ENCODE data around the gene CRISP1.
"Not testable (repeated sequence)": the region's sequence is repeated elsewhere in the genome, so short reads cannot be mapped to it uniquely, and the experiment has no call there.

CRISP1 gene, protein sequence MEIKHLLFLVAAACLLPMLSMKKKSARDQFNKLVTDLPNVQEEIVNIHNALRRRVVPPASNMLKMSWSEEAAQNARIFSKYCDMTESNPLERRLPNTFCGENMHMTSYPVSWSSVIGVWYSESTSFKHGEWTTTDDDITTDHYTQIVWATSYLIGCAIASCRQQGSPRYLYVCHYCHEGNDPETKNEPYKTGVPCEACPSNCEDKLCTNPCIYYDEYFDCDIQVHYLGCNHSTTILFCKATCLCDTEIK

DNA sequence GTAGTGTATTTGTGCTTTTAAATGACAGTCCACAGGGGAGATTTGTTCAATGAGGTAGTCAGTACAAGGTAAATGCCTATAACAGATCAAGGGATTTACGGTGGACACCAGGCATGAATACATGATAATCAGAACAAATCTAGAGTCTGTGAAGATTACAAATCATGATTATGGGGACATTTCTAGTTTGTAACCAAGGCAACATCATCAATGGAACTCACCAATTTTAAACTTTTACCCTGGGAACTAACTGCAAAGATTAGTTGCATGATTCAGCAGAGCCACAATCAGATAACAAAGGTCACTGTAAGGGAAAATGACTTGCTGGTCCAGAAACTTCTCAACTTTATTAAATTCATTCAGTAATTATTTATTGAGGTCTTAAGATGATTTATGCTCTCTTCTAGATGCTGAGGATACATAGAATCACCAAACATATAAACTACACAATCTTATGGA, at the start of gene CRISP1:
TSS of gene CRISP1 (minus strand) at position 51 of the 459 bp plus-strand sequence. CDS start 9,135 bp downstream, outside the sequence.
- no peak for DNase-seq (ENCODE audit: low read depth)

DNA sequence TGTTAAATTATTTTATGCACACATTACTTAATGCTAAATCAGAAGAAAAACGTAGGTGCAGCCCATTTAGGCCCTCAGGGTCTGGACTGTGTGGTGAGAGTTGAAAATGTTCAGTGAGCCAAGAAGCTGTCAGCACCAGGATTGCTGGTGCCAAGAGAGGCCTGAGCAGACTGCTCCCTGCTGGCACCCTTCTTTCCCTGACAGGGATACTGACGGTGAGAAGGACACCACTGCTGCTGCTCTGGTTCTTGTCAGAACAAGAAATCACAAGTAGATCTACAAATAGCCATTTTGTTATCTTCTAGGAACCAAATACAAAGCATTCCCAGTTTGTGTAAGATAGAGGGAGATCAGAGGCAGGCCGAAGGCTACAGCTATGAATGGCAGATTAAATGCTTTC, 48.7 kb upstream of the CRISP1 start:
- DNase-seq (ENCODE audit: low read depth): no peak

DNA sequence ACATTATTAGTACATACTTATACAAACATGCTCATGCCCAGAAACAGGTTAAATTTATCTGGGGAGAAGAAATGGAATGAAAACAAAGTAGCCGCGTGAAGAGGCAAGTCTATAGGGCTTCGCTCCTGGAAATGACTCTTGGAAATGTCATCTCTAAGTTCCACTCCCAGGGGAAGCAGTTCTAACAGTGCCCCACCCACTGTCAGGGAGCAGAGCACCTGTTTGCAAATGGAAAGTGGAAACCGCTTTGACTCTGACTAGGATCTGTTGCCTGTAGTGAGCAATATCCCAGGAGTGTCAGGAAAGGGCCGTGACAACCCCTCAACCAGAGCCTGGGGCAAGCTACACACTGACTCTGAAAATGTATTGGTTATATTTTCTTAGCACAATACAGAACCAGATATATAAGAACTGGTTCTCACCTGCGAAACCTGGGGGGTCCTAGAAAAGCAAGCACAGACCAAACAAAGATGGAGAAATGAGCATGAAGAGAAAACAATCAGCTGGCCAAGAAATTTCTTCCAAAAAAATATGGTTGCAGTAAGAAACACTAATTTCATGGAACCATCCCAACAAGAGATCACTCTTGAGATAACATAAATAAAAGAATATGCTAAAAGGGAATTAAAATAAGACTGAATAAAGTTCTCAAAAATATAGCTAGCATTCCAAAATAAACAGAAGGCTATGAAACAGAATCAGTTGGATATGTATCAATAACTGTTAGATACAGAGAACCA, 47.5 kb upstream of the CRISP1 start:
- DNase-seq (ENCODE audit: low read depth): no peak

DNA sequence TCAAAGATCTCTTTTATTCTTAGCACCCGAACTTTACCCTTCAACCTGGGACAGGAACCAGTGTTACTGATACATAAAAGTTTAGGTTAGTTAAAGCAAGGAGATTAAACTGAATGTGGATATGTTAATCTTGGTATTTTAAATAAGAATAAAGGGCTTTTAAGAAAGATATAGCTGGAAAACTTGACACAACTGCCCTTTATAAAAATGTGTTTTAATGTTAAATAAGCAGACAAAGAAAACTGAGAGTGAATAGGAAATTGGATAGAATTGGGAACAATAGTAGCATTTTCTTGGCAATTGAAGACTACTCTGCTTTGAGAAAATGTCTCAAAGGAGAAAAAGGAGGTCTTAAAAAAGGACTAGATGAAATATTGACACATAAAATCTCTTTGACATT, 45.9 kb upstream of the CRISP1 start:
- no peak for DNase-seq (ENCODE audit: low read depth)

DNA sequence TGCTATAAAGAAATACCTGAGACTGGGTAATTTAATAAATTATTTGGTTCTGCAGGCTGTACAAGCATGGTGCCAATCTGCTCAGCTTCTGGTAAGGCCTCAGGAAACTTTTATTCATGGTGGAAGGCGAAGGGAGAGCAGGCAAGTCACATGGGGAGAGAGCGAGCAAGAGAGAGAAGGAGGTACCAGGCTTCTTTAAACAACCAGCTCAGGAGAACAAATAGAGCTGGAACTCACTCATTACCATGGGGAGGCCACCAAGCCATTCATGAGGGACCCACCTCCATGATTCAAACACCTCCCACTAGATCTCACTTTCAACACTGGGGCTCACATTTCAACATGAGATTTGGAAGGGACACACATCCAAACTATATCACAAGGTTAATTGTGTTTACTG, 44.9 kb upstream of the CRISP1 start:
- DNase-seq (ENCODE audit: low read depth): no peak

DNA sequence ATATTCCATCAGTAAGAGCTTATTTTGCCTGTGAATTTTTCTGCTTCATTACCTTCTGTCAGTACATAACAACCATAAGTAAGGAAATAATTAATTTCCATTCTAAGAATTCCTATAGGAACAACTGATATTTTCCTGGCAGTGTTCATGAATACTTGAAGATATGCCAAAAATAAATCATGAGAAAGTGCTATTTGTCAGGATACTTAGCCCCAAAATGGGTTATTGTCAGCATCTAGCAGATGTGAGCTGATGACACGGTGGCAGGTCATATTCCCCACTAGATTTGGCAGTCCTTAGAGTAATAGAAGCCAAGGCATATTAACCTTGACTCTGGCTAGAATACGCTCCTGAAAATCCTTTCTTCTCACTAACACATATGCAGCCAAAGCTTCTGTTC, 43.2 kb upstream of the CRISP1 start:
- DNase-seq (ENCODE audit: low read depth): no peak

DNA sequence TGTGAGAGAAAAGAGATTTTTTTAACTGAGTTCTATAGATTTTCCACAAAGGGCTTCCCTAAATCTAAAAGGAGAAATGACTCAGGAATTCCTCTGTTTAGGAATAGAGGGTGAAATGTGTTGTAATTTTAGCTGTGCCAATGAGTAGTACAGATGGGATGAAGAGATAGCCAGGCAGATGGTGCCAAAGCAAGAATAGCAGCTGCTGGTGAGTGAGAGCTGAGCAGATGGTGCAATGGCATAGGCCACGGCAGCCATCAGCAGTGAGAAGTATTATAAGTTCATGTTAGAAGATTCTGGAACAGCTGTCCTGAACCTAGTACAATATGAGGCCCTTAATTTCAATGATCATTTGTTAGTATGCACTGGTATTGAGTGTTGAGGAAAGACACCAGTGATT, 40.2 kb upstream of the CRISP1 start:
- no peak for DNase-seq (ENCODE audit: low read depth)

DNA sequence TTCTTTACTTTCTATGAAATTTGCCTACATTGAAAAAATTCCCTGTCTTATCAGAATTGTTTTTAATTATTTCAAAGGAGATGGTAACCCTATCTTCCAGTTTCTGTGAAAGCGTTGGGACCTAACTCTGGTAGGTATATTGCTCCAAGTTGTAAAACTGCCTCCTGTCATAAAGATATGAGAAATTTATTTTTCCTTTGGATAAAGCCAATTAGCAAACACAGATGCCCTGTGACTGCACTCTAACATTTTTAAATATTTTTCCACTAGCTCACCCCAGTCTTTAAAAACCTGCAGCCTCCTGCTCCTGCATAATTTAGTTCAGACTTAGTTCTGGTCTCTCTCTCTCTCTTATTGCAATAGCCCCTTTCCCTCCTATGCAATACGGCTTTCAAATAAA, 39.0 kb upstream of the CRISP1 start:
- no peak for DNase-seq (ENCODE audit: low read depth)

DNA sequence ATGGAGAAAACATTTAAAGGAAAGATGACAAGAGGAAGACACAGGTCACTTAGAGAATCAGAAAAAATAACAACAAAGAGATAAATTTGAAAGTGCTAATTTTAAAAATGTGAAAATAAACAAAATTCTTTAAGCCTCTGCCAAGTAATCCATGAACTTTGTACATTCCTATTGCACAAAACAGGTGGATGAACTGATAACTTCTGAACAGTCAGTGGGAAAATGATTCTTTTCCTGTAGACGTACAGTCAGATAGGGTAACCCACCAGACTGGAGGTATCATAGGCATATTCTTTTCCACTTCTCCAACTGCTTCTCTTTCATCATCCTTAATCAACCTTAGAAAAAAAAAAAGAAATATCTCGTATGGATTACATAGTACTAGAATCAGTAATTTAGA, 36.5 kb upstream of the CRISP1 start:
- DNase-seq (ENCODE audit: low read depth): no peak

DNA sequence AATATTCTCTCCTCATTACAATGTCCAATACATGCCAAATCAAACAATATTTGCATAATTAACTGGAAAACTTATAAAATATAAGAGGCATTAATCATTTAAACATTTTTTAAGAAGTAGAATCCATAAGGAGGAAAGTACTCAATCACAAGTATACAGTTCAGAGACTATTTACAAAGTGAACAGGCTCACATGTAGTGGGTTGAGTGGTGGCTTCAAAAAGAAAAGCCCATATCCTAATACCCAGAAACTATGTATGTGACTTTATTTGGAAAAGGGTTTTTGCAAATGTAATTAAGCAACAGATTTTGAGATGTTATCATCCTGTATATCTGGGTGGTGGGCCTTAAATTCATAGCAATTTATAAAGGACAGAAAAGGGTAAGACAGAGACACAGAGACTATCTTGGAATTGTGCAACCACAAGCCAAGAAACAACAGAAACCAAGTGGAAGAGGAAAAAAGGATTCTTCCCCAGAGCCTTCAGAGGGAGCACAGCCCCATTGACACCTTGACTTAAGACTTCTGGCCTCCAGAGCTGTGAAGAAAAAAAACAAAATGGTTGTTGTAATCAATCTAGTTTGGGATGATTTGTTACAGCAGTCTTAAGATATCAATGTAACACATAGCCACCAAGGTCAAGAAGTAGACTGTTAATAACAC, 32.7 kb upstream of the CRISP1 start:
- DNase-seq (ENCODE audit: low read depth): no peak

DNA sequence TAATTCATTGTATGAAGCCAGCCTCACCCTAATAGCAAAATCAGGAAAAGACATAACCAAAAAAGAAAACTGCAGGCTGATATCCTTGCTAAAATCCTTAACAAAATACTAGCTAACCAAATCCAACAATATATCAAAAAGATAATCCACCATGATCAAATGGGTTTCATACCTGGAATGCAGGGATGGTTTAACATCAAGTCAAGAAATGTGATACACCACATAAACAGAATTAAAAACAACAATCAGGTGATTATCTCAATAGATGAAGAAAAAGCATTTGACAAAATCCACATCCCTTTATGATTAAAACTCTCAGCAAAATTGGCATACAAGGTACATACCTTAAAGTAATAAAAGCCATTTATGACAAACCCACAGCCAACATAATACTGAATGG, 29.2 kb upstream of the CRISP1 start:
- not testable (repeated sequence) for DNase-seq (ENCODE audit: low read depth)

DNA sequence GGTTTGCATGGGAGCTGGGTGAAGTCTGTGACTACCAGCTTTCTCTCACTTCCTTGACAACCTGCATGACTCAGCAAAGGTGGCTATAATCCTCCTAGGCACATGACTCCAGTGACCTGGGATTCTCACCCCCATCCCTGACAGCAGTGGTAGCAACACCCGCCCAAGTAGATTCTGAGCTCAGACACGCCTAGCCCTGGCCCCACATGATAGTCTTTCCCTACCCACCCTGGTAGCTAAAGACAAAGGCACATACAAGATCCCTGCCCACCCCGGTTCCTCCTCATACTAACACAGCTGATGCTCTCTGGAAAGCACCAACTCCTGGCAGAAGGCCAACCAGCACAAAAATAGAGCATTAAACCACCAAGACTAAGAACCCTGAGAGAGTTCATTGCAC, 25.9 kb upstream of the CRISP1 start:
- DNase-seq (ENCODE audit: low read depth): no peak

DNA sequence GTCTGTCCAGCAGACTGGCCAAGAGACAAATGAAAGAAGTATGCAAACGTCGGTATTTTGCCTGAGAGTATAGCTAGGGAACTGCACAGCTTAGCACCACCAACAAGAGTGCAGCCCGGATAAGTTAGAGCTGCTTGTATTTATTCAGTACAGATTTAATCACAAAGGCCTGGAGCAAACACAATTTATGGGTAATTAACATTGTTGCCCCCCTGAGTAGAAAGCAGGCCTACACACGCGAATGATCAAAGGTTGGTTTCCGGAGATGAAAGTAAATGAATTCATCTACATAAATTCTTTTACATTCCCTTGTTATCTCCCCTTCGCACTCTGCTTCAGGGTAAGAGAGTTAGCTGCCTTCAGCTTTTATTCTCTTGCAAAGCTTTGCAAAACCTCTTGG, 24.7 kb upstream of the CRISP1 start:
- no peak for DNase-seq (ENCODE audit: low read depth)

DNA sequence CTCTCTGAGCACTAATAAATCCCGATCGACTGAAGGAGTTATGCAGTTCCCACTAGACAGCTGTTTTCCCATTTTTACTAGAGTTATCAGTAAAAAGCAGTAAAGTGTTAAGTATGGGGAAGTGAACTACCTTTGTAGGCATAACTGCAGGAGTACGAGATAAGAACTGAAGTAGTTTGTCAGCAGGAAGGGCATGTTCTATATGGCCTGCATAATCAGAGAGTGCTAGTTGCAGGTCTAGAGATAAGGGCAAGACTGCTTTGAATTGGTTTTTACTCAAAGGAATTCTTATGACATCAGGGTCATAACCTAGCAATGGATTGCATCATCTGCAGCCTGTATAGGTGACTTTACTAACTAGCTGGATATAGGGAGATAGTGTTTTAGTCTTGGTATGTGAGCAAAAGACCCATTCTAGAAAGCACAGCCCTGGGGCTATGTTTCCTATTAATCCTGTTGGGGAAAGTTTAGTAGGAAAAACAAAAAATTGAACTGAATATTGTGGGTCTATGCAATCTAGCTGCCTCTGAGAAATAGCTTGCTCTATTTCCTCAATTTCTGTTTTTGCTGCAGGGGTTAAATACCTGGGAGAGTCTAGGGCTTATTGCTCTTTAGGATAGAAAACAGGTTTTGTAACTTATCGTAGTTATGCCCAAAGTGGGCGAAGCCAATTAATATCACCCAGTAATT, 22.6 kb upstream of the CRISP1 start:
- no peak for DNase-seq (ENCODE audit: low read depth)

DNA sequence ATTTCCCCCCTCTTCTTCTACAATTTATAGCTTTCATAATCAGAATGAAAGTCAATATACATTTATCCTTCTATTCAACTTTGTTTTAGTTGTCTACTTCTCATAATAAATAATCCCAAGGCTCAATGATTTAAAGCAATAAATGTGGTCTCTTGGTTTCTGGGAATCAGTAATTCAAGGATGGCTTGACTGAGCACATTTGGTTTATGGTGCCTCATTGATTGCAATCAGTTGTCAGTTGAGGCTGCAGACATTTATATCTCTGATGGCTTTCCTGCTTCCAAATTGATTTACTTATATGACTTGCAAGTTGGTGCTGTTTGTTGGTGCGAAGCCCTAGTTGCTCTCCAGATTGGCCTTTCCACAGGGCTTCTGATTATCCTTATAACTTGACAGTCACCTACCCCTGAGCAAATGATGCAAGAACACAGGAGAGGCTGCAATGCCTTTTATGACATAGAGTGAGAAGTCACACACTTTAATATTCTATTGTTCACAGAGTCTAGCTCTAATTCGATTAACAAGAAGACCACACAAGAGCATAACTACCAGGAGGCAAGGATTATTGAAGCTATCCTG, 2.7 kb upstream of the CRISP1 start:
- DNase-seq (ENCODE audit: low read depth): no peak

DNA sequence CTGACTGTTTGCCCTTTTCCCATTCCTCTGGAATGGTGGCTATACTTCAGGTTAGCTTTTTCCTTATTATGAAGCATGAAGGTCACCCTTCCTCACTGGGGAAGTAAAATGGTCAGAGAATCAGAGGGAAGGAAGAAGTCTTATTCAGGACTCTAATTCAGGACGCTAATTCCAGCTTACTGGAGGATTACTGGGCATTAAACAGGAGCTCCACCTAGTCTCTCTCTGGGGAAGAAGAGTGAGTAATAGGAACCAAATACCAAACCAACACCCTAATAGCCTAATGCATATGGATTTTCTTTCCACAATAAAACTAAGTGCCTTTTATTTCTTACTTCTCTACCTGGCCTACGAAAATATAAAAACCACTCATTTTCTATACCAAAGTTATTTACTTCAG, 10.1 kb downstream of the CRISP1 start:
- DNase-seq (ENCODE audit: low read depth): no peak

DNA sequence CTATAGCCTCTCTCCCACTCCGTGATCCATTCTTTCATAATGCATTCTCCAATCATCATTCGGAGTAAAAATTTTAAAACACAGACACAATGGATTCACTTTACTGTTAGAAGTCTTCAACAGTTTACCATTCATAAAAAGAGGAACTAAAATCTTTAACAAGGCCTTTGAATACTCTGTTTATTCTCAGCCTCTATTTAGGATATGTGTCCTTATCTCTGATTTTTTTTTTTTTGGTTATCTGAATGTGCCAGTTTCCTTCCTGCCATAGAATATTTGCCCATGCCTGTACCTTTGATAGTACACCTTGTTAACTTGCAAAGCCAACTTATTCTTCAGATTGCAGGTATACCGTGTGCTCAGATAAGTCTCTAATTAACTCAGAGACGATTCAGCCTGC, 11.1 kb downstream of the CRISP1 start:
- no peak for DNase-seq (ENCODE audit: low read depth)

DNA sequence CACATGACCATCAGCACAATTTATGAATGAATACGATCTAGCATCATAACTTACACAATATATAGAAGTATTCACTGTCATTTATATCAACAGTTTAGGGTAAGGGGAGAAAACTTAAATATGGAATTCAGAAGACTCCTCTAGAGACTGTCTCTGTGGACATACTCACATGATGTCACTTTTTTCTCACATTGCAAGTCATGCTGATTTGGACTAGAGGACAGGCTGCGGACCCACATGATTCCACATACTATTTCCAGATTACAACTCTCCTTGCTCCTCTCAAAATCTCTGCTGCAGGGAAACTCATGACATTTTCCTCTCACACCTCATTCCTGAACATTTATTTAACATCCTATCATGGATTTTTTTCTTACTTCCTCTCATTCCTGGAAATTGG, 13.4 kb downstream of the CRISP1 start:
- no peak for DNase-seq (ENCODE audit: low read depth)

DNA sequence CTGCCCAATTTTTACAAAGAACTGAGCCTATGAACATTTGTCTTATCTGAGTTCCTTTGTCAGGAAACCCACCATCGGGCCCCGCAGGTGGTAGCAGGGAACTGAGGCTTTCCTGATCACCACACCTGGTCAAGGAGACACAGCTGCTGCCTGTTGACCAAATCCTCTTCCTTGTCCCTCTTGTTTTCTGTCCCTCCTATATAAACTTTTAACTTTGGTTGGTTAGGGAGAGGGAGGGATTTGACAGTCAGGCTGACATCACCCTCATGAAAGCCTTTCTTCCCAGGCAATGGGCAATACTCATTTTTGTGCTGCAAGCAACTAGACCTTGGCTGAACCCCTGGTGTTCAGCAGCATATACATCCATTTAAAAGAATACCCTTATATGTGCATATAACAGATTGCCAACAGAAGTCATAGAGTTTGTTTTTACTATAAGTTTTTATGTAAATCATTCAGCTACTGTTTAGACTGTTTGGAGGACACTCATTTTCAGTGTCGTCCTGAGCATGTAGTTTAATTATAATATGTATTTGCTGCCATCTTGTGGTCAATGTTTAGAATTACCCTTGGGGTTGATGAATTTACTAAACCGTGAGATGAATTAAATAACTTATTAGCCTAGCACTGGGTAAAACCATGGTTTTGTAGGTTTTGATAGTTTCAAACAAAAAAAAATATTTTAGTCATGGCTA, 17.0 kb downstream of the CRISP1 start:
- no peak for DNase-seq (ENCODE audit: low read depth)

DNA sequence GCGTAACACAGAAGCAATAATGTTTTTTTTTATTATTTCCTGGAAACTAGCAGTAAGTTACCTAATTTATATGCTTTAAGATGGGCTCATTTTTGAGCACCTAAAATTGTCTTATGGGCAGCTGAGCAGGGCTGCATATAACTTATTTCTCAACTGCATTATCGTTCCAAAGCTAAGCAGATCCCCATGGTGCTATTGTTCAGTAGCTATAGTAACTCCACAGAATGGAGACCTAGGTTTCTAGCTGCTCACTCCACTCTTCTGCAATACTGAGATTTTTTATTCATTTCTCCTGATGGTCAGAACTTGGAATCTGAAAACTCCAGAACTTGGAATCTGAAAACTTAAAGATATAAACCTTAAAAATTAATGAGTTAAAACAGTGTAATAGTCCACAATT, 18.7 kb downstream of the CRISP1 start:
- no peak for DNase-seq (ENCODE audit: low read depth)

DNA sequence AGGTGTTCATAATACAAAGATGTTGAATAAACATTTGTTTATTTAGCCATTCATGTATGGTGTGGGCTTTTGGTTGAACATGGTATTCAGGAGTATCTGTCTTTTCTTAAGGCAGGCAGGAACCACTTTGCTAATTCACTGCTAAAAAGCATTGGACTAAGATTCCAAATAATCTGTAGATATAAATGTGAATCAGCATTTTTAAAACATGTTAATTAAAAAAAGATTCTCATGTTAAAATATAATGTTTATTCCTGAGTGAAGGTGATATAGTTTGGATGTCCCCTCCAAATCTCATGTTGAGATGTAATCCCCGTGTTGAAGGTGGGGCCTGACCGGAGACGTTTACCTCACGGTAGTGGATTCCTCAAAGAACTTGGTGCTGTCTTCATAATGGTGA, 19.3 kb downstream of the CRISP1 start:
- no peak for DNase-seq (ENCODE audit: low read depth)

DNA sequence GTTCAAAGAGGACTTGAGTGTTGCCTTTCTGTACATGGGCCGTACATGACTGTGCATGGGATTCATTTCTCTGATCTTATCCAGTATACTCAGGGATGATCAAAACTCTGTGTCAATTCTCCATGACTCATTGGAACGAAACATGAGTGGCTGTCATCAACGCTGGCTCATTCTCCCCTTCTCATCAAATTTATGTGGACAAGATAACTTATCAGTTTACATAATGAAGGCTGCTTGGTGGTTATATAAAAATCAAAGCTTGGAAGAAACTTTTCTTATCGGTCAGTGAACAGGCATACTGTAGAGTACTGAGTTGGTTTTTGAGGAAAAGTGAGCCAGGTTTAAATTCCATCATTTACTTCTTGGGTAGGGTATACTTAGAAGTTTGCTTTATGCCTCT, 24.9 kb downstream of the CRISP1 start:
- no peak for DNase-seq (ENCODE audit: low read depth)
